ENCODE measurements around the gene TPPP2. TPM values are rescaled to one million over a fixed set of nuclear protein-coding genes. Genes with fewer than 3 reads are reported as not detected.

The TPPP2 gene
- total RNA-seq, 3 donors from 2014 or later: 0.58 to 2.3 TPM; not detected in 1

GRCh38 chr14:21054768-21055145 is 24.7 kb downstream of the TPPP2 start:
- H3K4me1 ChIP-seq (ENCODE audit: low read depth): peaks cover 28% of the 10 kb centered on the region
- no peak overlapping the region for H3K4me3 ChIP-seq
- intact Hi-C loops (cut with DNase I, micrococcal nuclease): no loop called here
- H3K9me3 ChIP-seq: no peaks in the 10 kb centered on the region
- TF ChIP-seq CTCF (IDR thresholded peaks at IDR 0.05): no peak
- no peaks in the 10 kb centered on the region for H3K36me3 ChIP-seq (ENCODE audit: low read depth)
- DNase-seq: no peak
- ATAC-seq: no peak

GRCh38 chr14:21055432-21056117 is 25.6 kb downstream of the TPPP2 start:
- no peaks in the 10 kb centered on the region for H3K9me3 ChIP-seq
- H3K4me3 ChIP-seq: no peak overlapping the region
- H3K4me1 ChIP-seq (ENCODE audit: low read depth): peaks cover 28% of the 10 kb centered on the region
- no peak for TF ChIP-seq CTCF (IDR thresholded peaks at IDR 0.05)
- H3K36me3 ChIP-seq (ENCODE audit: low read depth): no peaks in the 10 kb centered on the region
- peak in 2 of 3 donors; percentile 50 to 69 for DNase-seq
- peak; percentile 78 for ATAC-seq
- intact Hi-C loops (cut with DNase I, micrococcal nuclease): no loop called here

- intact Hi-C loops (cut with DNase I, micrococcal nuclease): no loop called here
- Histone ChIP-seq H3K36me3 (ENCODE audit: low read depth) (no peaks in the 10 kb centered on the region), H3K4me3 (no peak overlapping the region), H3K9me3 (no peaks in the 10 kb centered on the region), H3K4me1 (ENCODE audit: low read depth) (peaks cover 28% of the 10 kb centered on the region)
- ATAC-seq (peak; percentile 64), DNase-seq (peak; percentile 78 to 93 (median 81))
- TF ChIP-seq CTCF (IDR thresholded peaks at IDR 0.05): no peak
These were observed 26.6 kb downstream of the TPPP2 start for GRCh38 chr14:21056520-21057163.

GRCh38 chr14:21057803-21058675 is 28.0 kb downstream of the TPPP2 start, which contains the start of gene RNASE8:
RNASE8 (plus strand) TSS chr14:21057822; CDS start chr14:21057893, 71 bp downstream.
- Histone ChIP-seq H3K4me3 (no peak within 1 kb of the TSS), H3K9me3 (no peaks in the 10 kb centered on the region), H3K4me1 (ENCODE audit: low read depth) (peaks cover 28% of the 10 kb centered on the region), H3K36me3 (ENCODE audit: low read depth) (no peaks in the 10 kb centered on the region)
- no peak for TF ChIP-seq CTCF (IDR thresholded peaks at IDR 0.05)
- ATAC-seq (no peak), DNase-seq (no peak)
- intact Hi-C loops (cut with DNase I, micrococcal nuclease): no loop called here

GRCh38 chr14:21058903-21059302 is 28.9 kb downstream of the TPPP2 start:
- TF ChIP-seq CTCF (IDR thresholded peaks at IDR 0.05): no peak
- Histone ChIP-seq H3K9me3 (no peaks in the 10 kb centered on the region), H3K4me1 (ENCODE audit: low read depth) (peaks cover 21% of the 10 kb centered on the region), H3K4me3 (no peak overlapping the region), H3K36me3 (ENCODE audit: low read depth) (no peaks in the 10 kb centered on the region)
- ATAC-seq: no peak
- no peak for DNase-seq
- intact Hi-C loops (cut with DNase I, micrococcal nuclease): no loop called here

Measured in mucosa of descending colon (tissue), 3 donors.